ENCODE data around the gene ANKFN1. TPM values are rescaled to one million over a fixed set of nuclear protein-coding genes. Genes with fewer than 3 reads are reported as not detected.

Gene ANKFN1
- total and polyA plus RNA-seq, 4 donors: 9.6 to 22.6 (median 12.1) TPM

DNA sequence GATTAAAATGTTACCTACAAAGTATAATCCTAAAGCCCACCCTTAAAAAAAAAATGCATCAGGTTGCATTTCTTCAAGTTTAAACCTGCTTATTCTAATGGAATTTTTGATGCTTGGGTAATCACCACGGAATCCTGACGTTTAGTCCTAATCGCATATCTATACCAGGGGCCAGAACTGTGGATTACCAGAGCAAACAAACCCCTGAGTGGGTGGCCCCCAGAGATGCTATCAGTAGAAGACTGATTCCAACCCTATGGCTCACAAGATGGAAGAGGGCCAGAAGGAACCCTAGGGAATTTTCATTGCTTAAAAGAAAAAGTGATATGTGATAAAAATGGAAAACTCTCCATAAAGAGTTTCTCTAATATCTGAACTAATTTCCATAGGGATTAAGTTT lies 288.0 kb downstream of the ANKFN1 start:
- no CpG with 5 or more reads among the region's 3 CpGs for WGBS (ENCODE audit: insufficient coverage)
- H3K36me3 ChIP-seq (ENCODE audit: control insufficient read depth, insufficient read depth, low read length): peaks cover 6% of the 10 kb centered on the region
- no peak overlapping the region for H3K27ac ChIP-seq (ENCODE audit: low read depth, low read length)
- DNase-seq (ENCODE audit: low read depth in 4 of 6, low spot score in 6 of 6): no peak
- no peaks in the 10 kb centered on the region for H3K4me1 ChIP-seq (ENCODE audit: control insufficient read depth, insufficient read depth, low read length)
- H3K9me3 ChIP-seq (ENCODE audit: control insufficient read depth, insufficient read depth, low read length): no peaks in the 10 kb centered on the region
- no peak overlapping the region for H3K4me3 ChIP-seq (ENCODE audit: low read depth, low read length)
- H3K27me3 ChIP-seq (ENCODE audit: control insufficient read depth, insufficient read depth, low read length): no peaks in the 10 kb centered on the region

DNA sequence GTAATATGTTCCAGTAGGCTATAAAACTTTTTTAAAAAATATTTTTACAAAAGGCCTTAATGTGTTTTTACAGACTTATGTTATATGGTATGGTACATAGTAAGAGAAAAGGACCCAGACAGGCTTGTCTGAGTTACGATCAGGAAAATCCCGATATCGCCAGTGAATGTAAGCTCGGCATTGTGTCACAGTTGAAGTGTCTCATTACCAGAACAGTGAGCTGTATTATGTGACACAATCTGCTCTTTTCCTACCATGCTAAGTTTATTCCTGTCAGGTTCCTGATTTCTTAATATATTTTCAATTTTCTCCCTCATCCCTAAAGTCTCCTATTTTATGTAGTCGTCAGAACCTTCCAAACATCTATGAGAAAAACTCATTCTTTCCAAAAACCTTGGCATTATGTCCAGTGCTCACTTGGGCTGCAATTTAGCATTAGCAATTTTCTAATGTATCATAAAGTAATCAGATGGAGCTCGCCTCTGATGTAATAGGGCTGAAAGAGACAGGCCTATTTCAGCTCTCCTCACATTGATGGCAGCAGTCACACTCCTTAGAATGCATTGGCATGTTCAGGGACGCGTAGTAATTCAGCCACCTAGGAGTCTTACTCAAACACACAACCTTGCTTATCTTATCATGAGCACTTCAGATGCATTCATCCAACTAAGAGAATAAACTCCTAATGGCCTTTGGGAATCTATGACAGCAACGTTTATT lies 292.6 kb downstream of the ANKFN1 start:
- Histone ChIP-seq H3K4me1 (ENCODE audit: control insufficient read depth, insufficient read depth, low read length) (peaks cover 5% of the 10 kb centered on the region), H3K27ac (ENCODE audit: low read depth, low read length) (no peak overlapping the region), H3K36me3 (ENCODE audit: control insufficient read depth, insufficient read depth, low read length) (peaks cover 6% of the 10 kb centered on the region), H3K9me3 (ENCODE audit: control insufficient read depth, insufficient read depth, low read length) (no peaks in the 10 kb centered on the region), H3K27me3 (ENCODE audit: control insufficient read depth, insufficient read depth, low read length) (no peaks in the 10 kb centered on the region), H3K4me3 (ENCODE audit: low read depth, low read length) (no peak overlapping the region)
- WGBS (ENCODE audit: insufficient coverage): 76% methylated on average over 6 of the region's 9 CpGs
- DNase-seq (ENCODE audit: low read depth in 4 of 6, low spot score in 6 of 6): peak in 1 of 6 donors; percentile 11

DNA sequence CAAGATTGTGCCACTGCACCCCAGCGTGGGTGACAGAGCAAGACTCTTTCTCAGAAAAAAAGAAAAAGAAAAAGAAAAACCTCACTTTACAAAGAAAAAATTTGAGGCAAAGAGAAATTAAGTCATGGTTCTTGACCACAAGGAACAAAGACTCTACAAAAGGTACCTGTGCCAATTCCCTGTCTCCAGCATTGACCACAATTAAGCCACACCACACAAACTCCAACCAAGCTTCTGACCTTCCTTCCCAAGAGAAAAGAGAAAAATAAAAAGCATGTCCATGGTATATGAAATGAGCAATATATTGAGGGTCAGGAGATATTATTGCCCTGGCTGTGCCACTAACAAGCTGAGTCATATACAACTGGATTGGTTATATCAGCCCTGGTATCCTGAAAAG lies 293.9 kb downstream of the ANKFN1 start:
- peaks cover 6% of the 10 kb centered on the region for H3K36me3 ChIP-seq (ENCODE audit: control insufficient read depth, insufficient read depth, low read length)
- no CpG with 5 or more reads among the region's 1 CpG for WGBS (ENCODE audit: insufficient coverage)
- H3K27ac ChIP-seq (ENCODE audit: low read depth, low read length): no peak overlapping the region
- H3K4me1 ChIP-seq (ENCODE audit: control insufficient read depth, insufficient read depth, low read length): peaks cover 5% of the 10 kb centered on the region
- no peaks in the 10 kb centered on the region for H3K9me3 ChIP-seq (ENCODE audit: control insufficient read depth, insufficient read depth, low read length)
- DNase-seq (ENCODE audit: low read depth in 4 of 6, low spot score in 6 of 6): no peak
- H3K27me3 ChIP-seq (ENCODE audit: control insufficient read depth, insufficient read depth, low read length): no peaks in the 10 kb centered on the region
- H3K4me3 ChIP-seq (ENCODE audit: low read depth, low read length): no peak overlapping the region

DNA sequence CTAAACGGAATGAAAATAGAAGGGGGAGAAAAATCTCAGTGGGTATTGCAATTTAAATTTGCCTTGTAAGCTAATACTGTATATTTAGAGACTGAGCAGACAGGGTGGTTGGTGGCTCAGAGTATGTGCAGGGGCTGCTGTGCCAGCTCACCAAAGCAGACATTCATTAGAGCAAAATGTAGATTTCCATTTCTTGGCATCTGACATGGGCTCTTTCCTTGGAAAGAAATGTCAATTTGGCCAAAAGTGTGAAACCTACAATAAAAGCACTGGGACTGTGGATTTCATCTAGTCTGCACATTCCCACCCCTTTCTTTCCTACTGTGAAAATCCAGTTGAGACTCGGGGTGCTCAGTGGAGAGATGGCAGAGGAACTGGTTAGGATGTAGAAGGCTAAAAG lies 295.1 kb downstream of the ANKFN1 start:
- peak in 2 of 6 donors; percentile 21 to 71 for DNase-seq (ENCODE audit: low read depth in 4 of 6, low spot score in 6 of 6)
- no CpG with 5 or more reads among the region's 2 CpGs for WGBS (ENCODE audit: insufficient coverage)
- H3K4me3 ChIP-seq (ENCODE audit: low read depth, low read length): no peak overlapping the region
- H3K27me3 ChIP-seq (ENCODE audit: control insufficient read depth, insufficient read depth, low read length): no peaks in the 10 kb centered on the region
- H3K4me1 ChIP-seq (ENCODE audit: control insufficient read depth, insufficient read depth, low read length): peaks cover 5% of the 10 kb centered on the region
- H3K36me3 ChIP-seq (ENCODE audit: control insufficient read depth, insufficient read depth, low read length): peaks cover under 1% of the 10 kb centered on the region
- no peak overlapping the region for H3K27ac ChIP-seq (ENCODE audit: low read depth, low read length)
- no peaks in the 10 kb centered on the region for H3K9me3 ChIP-seq (ENCODE audit: control insufficient read depth, insufficient read depth, low read length)

DNA sequence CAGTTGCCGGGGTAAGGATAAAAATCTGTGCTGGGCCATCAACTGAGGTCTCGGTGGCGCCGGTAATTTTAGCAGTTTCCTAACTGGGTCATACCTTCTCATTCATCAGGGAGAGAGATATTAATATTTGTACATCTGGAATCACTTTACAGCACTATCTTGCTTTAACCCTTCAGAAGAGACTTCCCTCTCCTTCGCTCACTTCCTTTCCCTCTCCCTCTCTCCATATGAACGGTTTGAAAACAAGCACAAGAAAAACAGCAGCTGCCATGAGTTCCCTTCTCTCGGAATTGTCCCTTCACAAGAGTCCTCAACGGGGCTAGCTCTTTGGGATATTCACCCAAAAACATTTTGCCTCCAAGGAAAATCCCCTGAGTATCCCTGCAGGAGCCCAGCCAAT lies 295.9 kb downstream of the ANKFN1 start:
- no peak overlapping the region for H3K27ac ChIP-seq (ENCODE audit: low read depth, low read length)
- H3K9me3 ChIP-seq (ENCODE audit: control insufficient read depth, insufficient read depth, low read length): peaks cover 1% of the 10 kb centered on the region
- no peak for DNase-seq (ENCODE audit: low read depth in 4 of 6, low spot score in 6 of 6)
- H3K4me1 ChIP-seq (ENCODE audit: control insufficient read depth, insufficient read depth, low read length): peaks cover 5% of the 10 kb centered on the region
- no peak overlapping the region for H3K4me3 ChIP-seq (ENCODE audit: low read depth, low read length)
- no peaks in the 10 kb centered on the region for H3K36me3 ChIP-seq (ENCODE audit: control insufficient read depth, insufficient read depth, low read length)
- H3K27me3 ChIP-seq (ENCODE audit: control insufficient read depth, insufficient read depth, low read length): no peaks in the 10 kb centered on the region
- 64% methylated on average over 4 of the region's 8 CpGs for WGBS (ENCODE audit: insufficient coverage)

DNA sequence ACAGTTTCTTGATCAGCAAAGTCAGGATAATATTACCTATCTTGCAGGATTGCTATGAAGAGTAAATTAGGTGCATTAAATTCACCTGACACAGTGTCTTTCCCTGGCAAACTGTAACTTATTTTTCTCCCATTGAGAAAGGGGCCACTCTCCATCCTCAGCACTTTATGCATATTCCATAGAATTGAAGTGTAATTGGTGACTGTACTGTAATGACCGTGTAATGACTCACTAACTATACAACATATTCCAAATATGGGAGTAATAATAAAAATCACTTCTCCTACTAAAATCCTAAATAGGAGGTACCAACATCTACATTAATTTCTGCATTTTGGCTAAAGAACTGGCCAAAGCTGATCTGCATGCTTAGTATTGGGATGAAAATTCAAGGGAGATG lies 298.4 kb downstream of the ANKFN1 start:
- Histone ChIP-seq H3K27me3 (ENCODE audit: control insufficient read depth, insufficient read depth, low read length) (no peaks in the 10 kb centered on the region), H3K36me3 (ENCODE audit: control insufficient read depth, insufficient read depth, low read length) (no peaks in the 10 kb centered on the region), H3K4me1 (ENCODE audit: control insufficient read depth, insufficient read depth, low read length) (peaks cover 5% of the 10 kb centered on the region), H3K4me3 (ENCODE audit: low read depth, low read length) (no peak overlapping the region), H3K9me3 (ENCODE audit: control insufficient read depth, insufficient read depth, low read length) (peaks cover 1% of the 10 kb centered on the region), H3K27ac (ENCODE audit: low read depth, low read length) (no peak overlapping the region)
- DNase-seq (ENCODE audit: low read depth in 4 of 6, low spot score in 6 of 6): no peak
- WGBS (ENCODE audit: insufficient coverage): no CpG with 5 or more reads among the region's 1 CpG

DNA sequence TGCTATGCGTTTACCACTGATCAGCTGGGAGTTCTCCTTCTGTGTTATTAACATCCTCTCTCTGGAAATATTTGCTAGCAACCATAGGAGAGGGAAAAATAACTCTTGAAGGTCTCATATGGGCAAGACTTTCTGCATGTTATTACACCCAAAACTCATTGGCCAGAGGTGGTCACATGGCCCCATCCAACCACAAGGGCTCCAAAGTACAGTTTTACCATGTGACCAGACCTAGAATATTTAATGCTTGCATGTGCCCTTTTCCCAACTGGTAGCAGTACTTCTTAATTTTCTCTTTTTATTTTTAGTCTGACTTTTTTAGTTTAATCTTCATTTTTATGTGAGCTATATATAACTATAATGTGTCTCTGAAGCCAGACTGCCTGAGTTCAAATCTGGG lies 299.2 kb downstream of the ANKFN1 start:
- Histone ChIP-seq H3K4me1 (ENCODE audit: control insufficient read depth, insufficient read depth, low read length) (peaks cover 5% of the 10 kb centered on the region), H3K4me3 (ENCODE audit: low read depth, low read length) (no peak overlapping the region), H3K9me3 (ENCODE audit: control insufficient read depth, insufficient read depth, low read length) (peaks cover 1% of the 10 kb centered on the region), H3K36me3 (ENCODE audit: control insufficient read depth, insufficient read depth, low read length) (no peaks in the 10 kb centered on the region), H3K27me3 (ENCODE audit: control insufficient read depth, insufficient read depth, low read length) (no peaks in the 10 kb centered on the region), H3K27ac (ENCODE audit: low read depth, low read length) (no peak overlapping the region)
- DNase-seq (ENCODE audit: low read depth in 4 of 6, low spot score in 6 of 6): no peak
- no CpG with 5 or more reads among the region's 1 CpG for WGBS (ENCODE audit: insufficient coverage)

DNA sequence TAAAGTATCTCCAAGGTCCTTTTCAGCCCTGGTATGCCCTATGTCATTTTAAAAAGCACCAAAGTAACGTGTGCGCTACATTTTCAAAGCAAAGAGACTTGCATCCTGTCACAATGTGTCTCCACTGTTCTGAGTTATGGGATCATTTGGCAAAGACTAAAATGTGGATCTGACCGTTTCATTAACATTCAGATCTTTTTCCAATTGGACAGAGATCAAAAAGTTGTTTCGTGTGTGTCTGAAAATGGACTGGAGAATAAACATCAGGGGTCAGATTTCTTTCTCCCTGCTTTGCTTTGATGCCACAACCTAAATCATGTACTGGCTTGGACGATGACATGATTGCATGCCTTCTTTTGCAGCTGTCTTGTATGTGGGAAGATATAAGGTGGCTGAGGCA lies 304.2 kb downstream of the ANKFN1 start:
- Histone ChIP-seq H3K4me1 (ENCODE audit: control insufficient read depth, insufficient read depth, low read length) (no peaks in the 10 kb centered on the region), H3K27me3 (ENCODE audit: control insufficient read depth, insufficient read depth, low read length) (no peaks in the 10 kb centered on the region), H3K9me3 (ENCODE audit: control insufficient read depth, insufficient read depth, low read length) (peaks cover 1% of the 10 kb centered on the region), H3K4me3 (ENCODE audit: low read depth, low read length) (no peak overlapping the region), H3K36me3 (ENCODE audit: control insufficient read depth, insufficient read depth, low read length) (peaks cover 3% of the 10 kb centered on the region), H3K27ac (ENCODE audit: low read depth, low read length) (no peak overlapping the region)
- 38% methylated on average over 2 of the region's 5 CpGs for WGBS (ENCODE audit: insufficient coverage)
- peak in 2 of 6 donors; percentile 14 to 26 for DNase-seq (ENCODE audit: low read depth in 4 of 6, low spot score in 6 of 6)

DNA sequence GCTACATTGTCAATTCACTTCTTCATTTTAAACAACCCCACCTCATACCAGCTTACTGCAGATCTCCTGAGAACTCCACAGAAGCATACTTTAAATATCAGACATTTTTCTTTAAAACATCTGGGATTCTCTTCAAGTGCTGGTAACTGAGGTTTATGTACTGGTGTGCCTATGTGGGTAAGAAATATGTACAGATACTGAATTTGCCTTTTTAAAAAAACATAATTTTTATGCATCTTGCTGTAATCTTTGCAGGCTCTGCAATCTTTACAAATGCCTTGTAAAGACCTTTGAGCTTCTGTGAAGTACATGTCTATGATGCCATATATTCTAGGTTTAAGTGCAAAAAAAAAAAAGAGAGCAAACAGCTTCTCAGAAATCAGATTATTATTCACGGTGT lies 312.6 kb downstream of the ANKFN1 start:
- Histone ChIP-seq H3K27ac (ENCODE audit: low read depth, low read length) (no peak overlapping the region), H3K27me3 (ENCODE audit: control insufficient read depth, insufficient read depth, low read length) (no peaks in the 10 kb centered on the region), H3K4me3 (ENCODE audit: low read depth, low read length) (no peak overlapping the region), H3K4me1 (ENCODE audit: control insufficient read depth, insufficient read depth, low read length) (no peaks in the 10 kb centered on the region), H3K36me3 (ENCODE audit: control insufficient read depth, insufficient read depth, low read length) (peaks cover 5% of the 10 kb centered on the region), H3K9me3 (ENCODE audit: control insufficient read depth, insufficient read depth, low read length) (peaks cover 2% of the 10 kb centered on the region)
- no peak for DNase-seq (ENCODE audit: low read depth in 4 of 6, low spot score in 6 of 6)
- no CpG with 5 or more reads among the region's 1 CpG for WGBS (ENCODE audit: insufficient coverage)

DNA sequence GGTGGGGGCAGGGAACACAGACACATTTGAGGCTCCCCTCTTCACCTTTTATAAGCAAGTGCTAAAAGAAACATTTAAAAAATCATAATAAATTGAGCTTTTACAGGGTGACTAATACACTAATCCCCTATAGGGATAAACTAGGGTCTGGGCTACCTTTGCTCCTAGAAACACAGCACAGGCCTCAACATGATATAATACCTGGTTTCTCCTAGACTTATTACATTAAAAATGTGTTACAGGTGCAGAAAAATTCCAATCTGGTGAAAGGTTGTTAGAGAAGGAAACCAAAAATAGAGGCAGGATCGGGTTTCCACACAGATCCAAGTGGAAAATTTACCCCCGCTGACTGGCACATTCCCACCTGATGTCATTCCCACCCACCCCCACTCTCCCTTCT lies 315.6 kb downstream of the ANKFN1 start:
- Histone ChIP-seq H3K27ac (ENCODE audit: low read depth, low read length) (no peak overlapping the region), H3K9me3 (ENCODE audit: control insufficient read depth, insufficient read depth, low read length) (peaks cover 6% of the 10 kb centered on the region), H3K4me3 (ENCODE audit: low read depth, low read length) (no peak overlapping the region), H3K27me3 (ENCODE audit: control insufficient read depth, insufficient read depth, low read length) (no peaks in the 10 kb centered on the region), H3K36me3 (ENCODE audit: control insufficient read depth, insufficient read depth, low read length) (peaks cover 5% of the 10 kb centered on the region), H3K4me1 (ENCODE audit: control insufficient read depth, insufficient read depth, low read length) (no peaks in the 10 kb centered on the region)
- WGBS (ENCODE audit: insufficient coverage): no CpG with 5 or more reads among the region's 2 CpGs
- DNase-seq (ENCODE audit: low read depth in 4 of 6, low spot score in 6 of 6): no peak
